ENCODE data around the gene EPHA3. TPM values are rescaled to one million over a fixed set of nuclear protein-coding genes. Genes with fewer than 3 reads are reported as not detected.

Gene EPHA3
- total and polyA plus RNA-seq, 2 donors (not counting 3 experiments of a cell fraction or from before 2014, with no cell fraction given) = not detected

DNA sequence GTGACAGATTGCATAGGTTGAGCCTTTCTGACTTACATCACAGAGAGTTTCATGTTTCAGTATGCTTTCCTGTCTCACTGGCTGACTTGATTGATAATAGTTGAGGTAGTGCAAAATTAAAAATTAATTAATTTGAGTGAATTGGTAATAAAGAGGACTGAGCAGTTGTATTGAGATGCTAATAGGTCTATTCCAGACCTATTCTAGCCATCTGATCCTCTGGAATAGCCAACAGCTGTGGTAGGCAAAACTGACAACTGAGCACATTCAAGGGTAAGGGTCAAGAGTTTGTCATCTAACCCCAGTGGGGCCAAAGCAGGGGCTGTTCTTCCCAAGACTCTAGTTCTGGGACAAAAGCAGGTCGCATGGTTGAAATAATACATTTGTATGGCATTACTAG is 132.4 kb downstream of the EPHA3 start:
- no peak for TF ChIP-seq FOS (IDR thresholded peaks at IDR 0.05; ENCODE audit: borderline replicate concordance, insufficient read depth, low read length)
- TF ChIP-seq POLR2AphosphoS5 (IDR thresholded peaks at IDR 0.05; ENCODE audit: insufficient read depth, low read depth, low read length) = no peak
- TF ChIP-seq, protein P1, sequence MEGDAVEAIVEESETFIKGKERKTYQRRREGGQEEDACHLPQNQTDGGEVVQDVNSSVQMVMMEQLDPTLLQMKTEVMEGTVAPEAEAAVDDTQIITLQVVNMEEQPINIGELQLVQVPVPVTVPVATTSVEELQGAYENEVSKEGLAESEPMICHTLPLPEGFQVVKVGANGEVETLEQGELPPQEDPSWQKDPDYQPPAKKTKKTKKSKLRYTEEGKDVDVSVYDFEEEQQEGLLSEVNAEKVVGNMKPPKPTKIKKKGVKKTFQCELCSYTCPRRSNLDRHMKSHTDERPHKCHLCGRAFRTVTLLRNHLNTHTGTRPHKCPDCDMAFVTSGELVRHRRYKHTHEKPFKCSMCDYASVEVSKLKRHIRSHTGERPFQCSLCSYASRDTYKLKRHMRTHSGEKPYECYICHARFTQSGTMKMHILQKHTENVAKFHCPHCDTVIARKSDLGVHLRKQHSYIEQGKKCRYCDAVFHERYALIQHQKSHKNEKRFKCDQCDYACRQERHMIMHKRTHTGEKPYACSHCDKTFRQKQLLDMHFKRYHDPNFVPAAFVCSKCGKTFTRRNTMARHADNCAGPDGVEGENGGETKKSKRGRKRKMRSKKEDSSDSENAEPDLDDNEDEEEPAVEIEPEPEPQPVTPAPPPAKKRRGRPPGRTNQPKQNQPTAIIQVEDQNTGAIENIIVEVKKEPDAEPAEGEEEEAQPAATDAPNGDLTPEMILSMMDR (IDR thresholded peaks at IDR 0.05; ENCODE audit: extremely low read depth in 1 of 2, insufficient read depth in 1 of 2, low read depth in 1 of 2, low read length in 2 of 2) = no peak
- TF ChIP-seq EZH2 (IDR thresholded peaks at IDR 0.05; ENCODE audit: borderline replicate concordance, low read depth, low read length, severe bottlenecking) = no peak
- no peak for TF ChIP-seq GATA2 (IDR thresholded peaks at IDR 0.05; ENCODE audit: insufficient read depth, insufficient read length, low read depth, low read length)
- TF ChIP-seq, protein P2, sequence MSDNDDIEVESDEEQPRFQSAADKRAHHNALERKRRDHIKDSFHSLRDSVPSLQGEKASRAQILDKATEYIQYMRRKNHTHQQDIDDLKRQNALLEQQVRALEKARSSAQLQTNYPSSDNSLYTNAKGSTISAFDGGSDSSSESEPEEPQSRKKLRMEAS (IDR thresholded peaks at IDR 0.05; ENCODE audit: insufficient read depth, insufficient read length) = no peak
- no peak for TF ChIP-seq JUN (IDR thresholded peaks at IDR 0.05; ENCODE audit: borderline replicate concordance, insufficient read depth, insufficient read length, low read depth)
- TF ChIP-seq MYC (IDR thresholded peaks at IDR 0.05; ENCODE audit: low read depth, low read length) = no peak
- TF ChIP-seq POLR2A (IDR thresholded peaks at IDR 0.05; ENCODE audit: low read depth, low read length) = no peak
- dilution Hi-C loops (cut with MboI; ENCODE audit: extremely low pct_ligation_motif_present, low sequenced_read_pairs) (no loop called here), intact Hi-C loops (cut with micrococcal nuclease) (no loop called here)
- no peaks in the 10 kb centered on the region for H4K20me1 ChIP-seq (replicated peaks; ENCODE audit: control insufficient read depth, extremely low read depth, insufficient read depth, low read length)
- H3K4me2 ChIP-seq (ENCODE audit: insufficient read depth, low read length) = no peak overlapping the region
- H3K4me3 ChIP-seq (replicated peaks in 1 of 3; ENCODE audit: insufficient read depth in 1 of 3, low read depth in 1 of 3, low read length in 3 of 3) = no peak overlapping the region
- no peaks in the 10 kb centered on the region for H3K4me1 ChIP-seq (ENCODE audit: control insufficient read depth, extremely low read depth, insufficient read depth, low read length)
- BruUV-seq (replicated peaks) = no TSS peak
- H3K79me2 ChIP-seq (ENCODE audit: control insufficient read depth, insufficient read depth, low read length) = no peaks in the 10 kb centered on the region
- FAIRE-seq (no peak), DNase-seq (ENCODE audit: low read depth, low spot score) (no peak)
- H3K9me1 ChIP-seq (replicated peaks; ENCODE audit: control insufficient read depth, extremely low read depth, insufficient read depth, low read length) = no peaks in the 10 kb centered on the region
- H2AFZ ChIP-seq (ENCODE audit: low read depth, low read length) = no peak overlapping the region
- no peaks in the 10 kb centered on the region for H3K27me3 ChIP-seq (ENCODE audit: control insufficient read depth in 2 of 2, insufficient read depth in 2 of 2, low read length in 2 of 2)
- no peak overlapping the region for H3K27ac ChIP-seq (ENCODE audit: insufficient read depth, low read depth, low read length)
- H3K36me3 ChIP-seq (ENCODE audit: control insufficient read depth in 2 of 2, extremely low read depth in 1 of 2, insufficient read depth in 2 of 2, low read length in 2 of 2) = no peaks in the 10 kb centered on the region
- CTCF ChIA-PET = no interaction called here
- no peaks in the 10 kb centered on the region for H3K9me3 ChIP-seq (replicated peaks; ENCODE audit: control insufficient read depth, insufficient read depth, low read length)
- POLR2A ChIA-PET = no interaction called here
- H3K9ac ChIP-seq (replicated peaks; ENCODE audit: extremely low read depth, insufficient read depth, low read length) = no peak overlapping the region
